ENCODE data around the gene IL21R.

Gene IL21R

GRCh38 chr16:27366687-27367460 lies 35.1 kb upstream of the IL21R start:
- peak overlapping the region; percentile 81 for H3K4me2 ChIP-seq (ENCODE audit: low read length)
- peaks cover 16% of the 10 kb centered on the region for H3K9me3 ChIP-seq (ENCODE audit: control insufficient read depth, insufficient read depth, low read length)
- no peaks in the 10 kb centered on the region for H3K9me2 ChIP-seq (replicated peaks; ENCODE audit: control insufficient read depth, low read length)
- H3K4me1 ChIP-seq (ENCODE audit: control insufficient read depth, low read length): peaks cover 37% of the 10 kb centered on the region
- peaks cover 40% of the 10 kb centered on the region for H3F3A ChIP-seq (ENCODE audit: control insufficient read depth, insufficient read depth)
- TF ChIP-seq CTCF (IDR thresholded peaks at IDR 0.05; ENCODE audit: low read depth, low read length, poor library complexity, severe bottlenecking): no peak
- no peak for TF ChIP-seq EZH2phosphoT487 (IDR thresholded peaks at IDR 0.05; ENCODE audit: borderline replicate concordance, low read length)
- peak overlapping the region; percentile 69 for H3K27ac ChIP-seq (ENCODE audit: low read depth, low read length)
- H3K27me3 ChIP-seq (ENCODE audit: control insufficient read depth, low read length): peaks cover 3% of the 10 kb centered on the region; the same call in 1 of the 2 replicates
- peak overlapping the region; percentile 57 for H3K4me3 ChIP-seq (ENCODE audit: low read length)
- peaks cover 27% of the 10 kb centered on the region for H3K36me3 ChIP-seq (ENCODE audit: control insufficient read depth, low read length)
- no peaks in the 10 kb centered on the region for H3K79me2 ChIP-seq (ENCODE audit: control insufficient read depth, low read length)
- H4K20me1 ChIP-seq (ENCODE audit: control insufficient read depth, insufficient read depth, low read depth, low read length): peaks cover 6% of the 10 kb centered on the region; the same call in 1 of the 2 replicates

GRCh38 chr16:27367461-27368357 lies 34.3 kb upstream of the IL21R start:
- Histone ChIP-seq H3K9me3 (ENCODE audit: control insufficient read depth, insufficient read depth, low read length) (peaks cover 16% of the 10 kb centered on the region), H3K4me3 (ENCODE audit: low read length) (peak overlapping the region; percentile 57), H3F3A (ENCODE audit: control insufficient read depth, insufficient read depth) (peaks cover 40% of the 10 kb centered on the region), H3K9me2 (replicated peaks; ENCODE audit: control insufficient read depth, low read length) (no peaks in the 10 kb centered on the region), H4K20me1 (ENCODE audit: control insufficient read depth, insufficient read depth, low read depth, low read length) (peaks cover 6% of the 10 kb centered on the region; the same call in 1 of the 2 replicates), H3K36me3 (ENCODE audit: control insufficient read depth, low read length) (peaks cover 19% of the 10 kb centered on the region), H3K79me2 (ENCODE audit: control insufficient read depth, low read length) (no peaks in the 10 kb centered on the region), H3K4me1 (ENCODE audit: control insufficient read depth, low read length) (peaks cover 41% of the 10 kb centered on the region), H3K4me2 (ENCODE audit: low read length) (peak overlapping the region; percentile 81), H3K27me3 (ENCODE audit: control insufficient read depth, low read length) (peaks cover 3% of the 10 kb centered on the region; the same call in 1 of the 2 replicates), H3K27ac (ENCODE audit: low read depth, low read length) (peak overlapping the region; percentile 69)
- peak; percentile 73 for TF ChIP-seq CTCF (IDR thresholded peaks at IDR 0.05; ENCODE audit: low read depth, low read length, poor library complexity, severe bottlenecking)
- TF ChIP-seq EZH2phosphoT487 (IDR thresholded peaks at IDR 0.05; ENCODE audit: borderline replicate concordance, low read length): no peak

GRCh38 chr16:27368358-27368722 lies 33.6 kb upstream of the IL21R start:
- Histone ChIP-seq H3K79me2 (ENCODE audit: control insufficient read depth, low read length) (no peaks in the 10 kb centered on the region), H3K27me3 (ENCODE audit: control insufficient read depth, low read length) (peaks cover 3% of the 10 kb centered on the region; the same call in 1 of the 2 replicates), H3K9me3 (ENCODE audit: control insufficient read depth, insufficient read depth, low read length) (peaks cover 16% of the 10 kb centered on the region), H4K20me1 (ENCODE audit: control insufficient read depth, insufficient read depth, low read depth, low read length) (peaks cover 6% of the 10 kb centered on the region; the same call in 1 of the 2 replicates), H3K27ac (ENCODE audit: low read depth, low read length) (no peak overlapping the region), H3K4me3 (ENCODE audit: low read length) (no peak overlapping the region), H3K4me1 (ENCODE audit: control insufficient read depth, low read length) (peaks cover 48% of the 10 kb centered on the region), H3K4me2 (ENCODE audit: low read length) (peak overlapping the region; percentile 81; the same call in 1 of the 2 replicates), H3K36me3 (ENCODE audit: control insufficient read depth, low read length) (peaks cover 12% of the 10 kb centered on the region), H3F3A (ENCODE audit: control insufficient read depth, insufficient read depth) (peaks cover 40% of the 10 kb centered on the region), H3K9me2 (replicated peaks; ENCODE audit: control insufficient read depth, low read length) (no peaks in the 10 kb centered on the region)
- no peak for TF ChIP-seq EZH2phosphoT487 (IDR thresholded peaks at IDR 0.05; ENCODE audit: borderline replicate concordance, low read length)
- no peak for TF ChIP-seq CTCF (IDR thresholded peaks at IDR 0.05; ENCODE audit: low read depth, low read length, poor library complexity, severe bottlenecking)
